ENCODE measurements around the gene SLC6A18.

DNA sequence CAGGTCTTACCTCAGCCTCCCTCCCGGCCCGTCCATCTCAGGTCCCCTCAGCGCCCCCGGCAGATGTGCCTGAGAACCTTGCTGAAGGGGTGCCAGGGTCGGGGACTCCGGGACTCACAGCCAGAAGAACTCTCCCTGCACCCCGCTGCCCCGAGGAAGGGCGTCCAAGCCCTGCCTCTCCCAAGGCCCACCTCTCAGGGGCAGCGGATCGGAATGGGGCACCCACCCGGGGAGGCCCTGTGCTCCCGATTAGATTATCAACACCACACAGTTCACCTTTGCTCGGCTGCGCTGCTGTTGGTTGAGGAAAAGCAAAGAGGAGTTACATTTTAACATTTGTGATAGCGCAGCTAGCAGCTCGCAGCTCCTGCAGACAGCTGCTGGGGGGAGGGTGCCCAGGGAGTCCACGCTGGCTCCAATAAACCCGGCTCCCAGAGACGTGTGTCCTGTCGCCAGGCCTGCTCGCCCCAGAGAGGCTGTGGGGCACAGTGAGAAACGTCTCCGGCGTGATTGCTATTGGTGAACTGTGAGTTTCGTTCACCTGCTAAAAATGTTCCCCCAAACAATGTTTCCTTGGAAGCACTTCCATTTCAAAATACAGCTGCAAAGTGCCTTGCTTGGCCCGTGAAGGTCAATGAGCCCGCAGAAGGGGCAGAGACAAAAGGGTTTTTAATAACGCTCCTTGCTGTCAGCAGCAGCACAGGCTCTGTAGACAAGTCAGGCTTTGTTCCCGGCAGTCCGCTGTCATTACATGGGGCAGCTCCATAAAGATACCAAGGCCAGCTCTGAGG is 42.4 kb upstream of the SLC6A18 start:
- TF ChIP-seq, protein P1, sequence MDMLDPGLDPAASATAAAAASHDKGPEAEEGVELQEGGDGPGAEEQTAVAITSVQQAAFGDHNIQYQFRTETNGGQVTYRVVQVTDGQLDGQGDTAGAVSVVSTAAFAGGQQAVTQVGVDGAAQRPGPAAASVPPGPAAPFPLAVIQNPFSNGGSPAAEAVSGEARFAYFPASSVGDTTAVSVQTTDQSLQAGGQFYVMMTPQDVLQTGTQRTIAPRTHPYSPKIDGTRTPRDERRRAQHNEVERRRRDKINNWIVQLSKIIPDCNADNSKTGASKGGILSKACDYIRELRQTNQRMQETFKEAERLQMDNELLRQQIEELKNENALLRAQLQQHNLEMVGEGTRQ (IDR thresholded peaks at IDR 0.05; ENCODE audit: borderline replicate concordance, low read depth, low read length) = no peak
- TF ChIP-seq, protein P2, sequence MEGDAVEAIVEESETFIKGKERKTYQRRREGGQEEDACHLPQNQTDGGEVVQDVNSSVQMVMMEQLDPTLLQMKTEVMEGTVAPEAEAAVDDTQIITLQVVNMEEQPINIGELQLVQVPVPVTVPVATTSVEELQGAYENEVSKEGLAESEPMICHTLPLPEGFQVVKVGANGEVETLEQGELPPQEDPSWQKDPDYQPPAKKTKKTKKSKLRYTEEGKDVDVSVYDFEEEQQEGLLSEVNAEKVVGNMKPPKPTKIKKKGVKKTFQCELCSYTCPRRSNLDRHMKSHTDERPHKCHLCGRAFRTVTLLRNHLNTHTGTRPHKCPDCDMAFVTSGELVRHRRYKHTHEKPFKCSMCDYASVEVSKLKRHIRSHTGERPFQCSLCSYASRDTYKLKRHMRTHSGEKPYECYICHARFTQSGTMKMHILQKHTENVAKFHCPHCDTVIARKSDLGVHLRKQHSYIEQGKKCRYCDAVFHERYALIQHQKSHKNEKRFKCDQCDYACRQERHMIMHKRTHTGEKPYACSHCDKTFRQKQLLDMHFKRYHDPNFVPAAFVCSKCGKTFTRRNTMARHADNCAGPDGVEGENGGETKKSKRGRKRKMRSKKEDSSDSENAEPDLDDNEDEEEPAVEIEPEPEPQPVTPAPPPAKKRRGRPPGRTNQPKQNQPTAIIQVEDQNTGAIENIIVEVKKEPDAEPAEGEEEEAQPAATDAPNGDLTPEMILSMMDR (IDR thresholded peaks at IDR 0.05) = no peak
- TF ChIP-seq FOXJ3 (CRISPR knock-in tag; IDR thresholded peaks at IDR 0.05) = no peak
- TF ChIP-seq TCF12 (IDR thresholded peaks at IDR 0.05) = no peak
- TF ChIP-seq NFIC (IDR thresholded peaks at IDR 0.05; ENCODE audit: borderline replicate concordance) = no peak
- TF ChIP-seq YY1 (IDR thresholded peaks at IDR 0.05; ENCODE audit: low read depth) = no peak
- no peak for TF ChIP-seq MXI1 (IDR thresholded peaks at IDR 0.05; ENCODE audit: low read depth, low read length)
- no peak for TF ChIP-seq MAX (IDR thresholded peaks at IDR 0.05; ENCODE audit: low read depth)

Measured in SK-N-SH (cell line).